K562 (cell line): Measurements from ENCODE around the gene ASIP. TPM values are rescaled to one million over a fixed set of nuclear protein-coding genes. Genes with fewer than 3 reads are reported as not detected.

ENCODE experiments used
- ATF1 ChIP-seq, 2 experiments: fragments of 450-650 bp in 1 of 2; IDR thresholded peaks; 2 replicates each; pipeline ENCODE4 v1.6.1; 2016; ENCODE audit warnings: missing compliant biosample characterization in 1 of 2, missing genetic modification characterization in 1 of 2
- CBFB ChIP-seq: sonication (generic); formaldehyde crosslinking; IDR thresholded peaks from 2 replicates; pipeline ENCODE4 v1.4.0; 2020; ENCODE audit warnings: mild to moderate bottlenecking, missing genetic modification reagents
- ESRRB ChIP-seq: fragments of 250-450 bp; sonication (Bioruptor Pico); IDR thresholded peaks from 2 replicates; pipeline ENCODE4 v1.5.0; 2020; ENCODE audit warnings: mild to moderate bottlenecking, moderate library complexity, borderline replicate concordance
- GABPB2 ChIP-seq: fragments of 250-450 bp; sonication (Bioruptor Pico); conservative IDR thresholded peaks from 2 replicates; pipeline ENCODE4 v1.5.1; 2021; ENCODE audit warnings: mild to moderate bottlenecking
- GTF2E2 ChIP-seq: fragments of 200-800 bp; sonication (Bioruptor generic); IDR thresholded peaks from 2 replicates; pipeline ENCODE4 v1.6.1; 2016; ENCODE audit warnings: missing genetic modification characterization, missing compliant biosample characterization
- HEY1 ChIP-seq: fragments of 250-450 bp; sonication (Bioruptor Pico); IDR thresholded peaks from 2 replicates; pipeline ENCODE4 v1.5.0; 2020; ENCODE audit warnings: mild to moderate bottlenecking, moderate library complexity, borderline replicate concordance
- HLTF ChIP-seq: fragments of 450-650 bp; IDR thresholded peaks from 2 replicates; pipeline ENCODE4 v1.6.1; 2016
- KLF6 ChIP-seq: fragments of 250-450 bp; sonication (Bioruptor Pico); IDR thresholded peaks from 2 replicates; pipeline ENCODE4 v1.4.0; 2020; ENCODE audit warnings: mild to moderate bottlenecking, moderate library complexity, borderline replicate concordance
- MITF ChIP-seq: IDR thresholded peaks from 2 replicates; pipeline ENCODE4 v1.6.1; 2014; ENCODE audit warnings: antibody characterized with exemption
- NBN ChIP-seq: fragments of 450-650 bp; IDR thresholded peaks from 2 replicates; pipeline ENCODE4 v1.6.1; 2016; ENCODE audit warnings: low read depth, mild to moderate bottlenecking
- RB1 ChIP-seq: fragments of 450-650 bp; IDR thresholded peaks from 2 replicates; pipeline ENCODE4 v1.6.1; 2017; ENCODE audit warnings: low read depth, mild to moderate bottlenecking
- RBFOX2 ChIP-seq: fragments of 200-400 bp; formaldehyde crosslinking; IDR thresholded peaks from 2 replicates; pipeline ENCODE4 v1.6.1; 2017; ENCODE audit warnings: low read depth, mild to moderate bottlenecking, low read length, moderate library complexity
- SLC30A9 ChIP-seq: fragments of 250-450 bp; sonication (Bioruptor Pico); IDR thresholded peaks from 2 replicates; pipeline ENCODE4 v1.8.0; 2022; ENCODE audit warnings: mild to moderate bottlenecking, moderate library complexity
- SNAPC5 ChIP-seq: fragments of 250-450 bp; sonication (Bioruptor Pico); IDR thresholded peaks from 2 replicates; pipeline ENCODE4 v1.8.0; 2021; ENCODE audit warnings: moderate library complexity, mild to moderate bottlenecking, inconsistent platforms
- SRF ChIP-seq, 2 experiments: fragments of 250-450, 450-650 bp in 1 of 2; sonication (Bioruptor Pico) in 1 of 2; sonication (generic) in 1 of 2; formaldehyde crosslinking; IDR thresholded peaks; 2 replicates each; pipeline versions ENCODE4 v1.5.0 to v1.5.1; 2020 to 2022; ENCODE audit warnings: mild to moderate bottlenecking in 1 of 2, missing genetic modification reagents in 1 of 2
- TRIM25 ChIP-seq: fragments of 450-650 bp; IDR thresholded peaks from 2 replicates; pipeline ENCODE4 v1.7.0; 2016; ENCODE audit warnings: borderline replicate concordance
- ZC3H4 ChIP-seq: sonication (generic); formaldehyde crosslinking; IDR thresholded peaks from 2 replicates; pipeline ENCODE4 v1.9.0; 2021; ENCODE audit warnings: missing genetic modification reagents, borderline replicate concordance
- ZNF133 ChIP-seq: fragments of 250-450 bp; sonication (Bioruptor Pico); IDR thresholded peaks from 2 replicates; pipeline ENCODE4 v1.4.0; 2020; ENCODE audit warnings: mild to moderate bottlenecking
- ZNF239 ChIP-seq: fragments of 250-450 bp; sonication (Bioruptor Pico); IDR thresholded peaks from 2 replicates; pipeline ENCODE4 v1.4.0; 2020; ENCODE audit warnings: mild to moderate bottlenecking
- ZNF354B ChIP-seq: fragments of 250-450 bp; sonication (Bioruptor Pico); IDR thresholded peaks from 2 replicates; pipeline ENCODE4 v1.4.0; 2020
- ZNF592 ChIP-seq: fragments of 450-650 bp; IDR thresholded peaks from 2 replicates; pipeline ENCODE4 v1.6.1; 2017; ENCODE audit warnings: antibody characterized with exemption, mild to moderate bottlenecking
- polyA plus RNA-seq, 8 experiments: library from polyadenylated mRNA; depleted of rRNA in 4 of 8; stranded (reverse) in 5 of 8; unstranded in 3 of 8; fragments of >200 nt; fragmentation: Nextera tagmentation in 2 of 8; fragmentation: Illumina TruSeq in 1 of 8; extraction: Ambion mirVana in 2 of 8; extraction: Trizol in 1 of 8; gene quantifications; 2 replicates each; pipeline versions ENCODE4 v1.2.1 to v1.2.3, GENCODE V29; 2011 to 2014; ENCODE audit warnings: inconsistent platforms in 1 of 8, missing spikeins in 1 of 8
- total RNA-seq, 7 experiments: library from RNA; depleted of rRNA in 6 of 7; stranded (reverse); fragments of >200 nt in 6 of 7; fragmentation: Illumina TruSeq in 2 of 7; extraction: Trizol in 2 of 7; gene quantifications; 2 replicates each; pipeline versions ENCODE4 v1.2.1 to v1.2.3, GENCODE V29; 2011 to 2021; ENCODE audit warnings: low replicate concordance in 1 of 7

The ASIP gene
- total and polyA plus RNA-seq, 9 of the 15 experiments (the other 6 are each of a cell fraction or from before 2014, with no cell fraction given) = not detected

- TF ChIP-seq HEY1 (CRISPR knock-in tag) (no peak), NBN (no peak), ZNF133 (CRISPR knock-in tag) (no peak), CBFB (CRISPR knock-in tag) (no peak), MITF (peak; percentile 56; the same call in 1 of the 2 replicates), RBFOX2 (peak; percentile 93), SLC30A9 (CRISPR knock-in tag) (no peak), TRIM25 (no peak), KLF6 (CRISPR knock-in tag) (no peak), ZC3H4 (CRISPR knock-in tag) (no peak), ESRRB (CRISPR knock-in tag) (no peak), ZNF354B (CRISPR knock-in tag) (no peak), ATF1 (CRISPR knock-in tag; IDR thresholded peaks at IDR 0.05) (no peak), ATF1 (tag; IDR thresholded peaks at IDR 0.05) (peak; percentile 86), SRF (CRISPR knock-in tag; IDR thresholded peaks at IDR 0.05) (peak in 1 of 2 experiments; percentile 38; a peak in 1 of 4 replicates), GTF2E2 (tag) (peak; percentile 67; the same call in 1 of the 2 replicates), SNAPC5 (no peak), RB1 (peak; percentile 84), GABPB2 (CRISPR knock-in tag) (no peak), ZNF239 (CRISPR knock-in tag) (no peak), HLTF (no peak), ZNF592 (peak; percentile 68; the same call in 1 of the 2 replicates)
Measured at GRCh38 chr20:34302723-34303533, 61.7 kb downstream of the ASIP start, which contains the start of gene AHCY (continued).
